Fibroblast of mammary gland (primary cell): ENCODE results near the gene PACRG.

Experiments used
- DNase-seq: peaks from one replicate; pipeline ENCODE4 v3.0.0-alpha.2; 2010; ENCODE audit warnings: low read depth
- H3K4me3 ChIP-seq: 2 replicates; pipeline ENCODE4 v1.5.1; 2011; ENCODE audit warnings: low read depth, mild to moderate bottlenecking, low read length, moderate library complexity; ENCODE audit not compliant: control insufficient read depth
- TF ChIP-seq, protein P1 (sequence below): conservative IDR thresholded peaks from 2 replicates; pipeline ENCODE4 v1.5.1; 2011; ENCODE audit warnings: low read depth, low read length, inconsistent platforms; ENCODE audit not compliant: control insufficient read depth, insufficient read depth

PACRG gene

GRCh38 chr6:163209005-163209404, 481.2 kb downstream of the PACRG start:
- no peak for DNase-seq
- TF ChIP-seq, protein P1, sequence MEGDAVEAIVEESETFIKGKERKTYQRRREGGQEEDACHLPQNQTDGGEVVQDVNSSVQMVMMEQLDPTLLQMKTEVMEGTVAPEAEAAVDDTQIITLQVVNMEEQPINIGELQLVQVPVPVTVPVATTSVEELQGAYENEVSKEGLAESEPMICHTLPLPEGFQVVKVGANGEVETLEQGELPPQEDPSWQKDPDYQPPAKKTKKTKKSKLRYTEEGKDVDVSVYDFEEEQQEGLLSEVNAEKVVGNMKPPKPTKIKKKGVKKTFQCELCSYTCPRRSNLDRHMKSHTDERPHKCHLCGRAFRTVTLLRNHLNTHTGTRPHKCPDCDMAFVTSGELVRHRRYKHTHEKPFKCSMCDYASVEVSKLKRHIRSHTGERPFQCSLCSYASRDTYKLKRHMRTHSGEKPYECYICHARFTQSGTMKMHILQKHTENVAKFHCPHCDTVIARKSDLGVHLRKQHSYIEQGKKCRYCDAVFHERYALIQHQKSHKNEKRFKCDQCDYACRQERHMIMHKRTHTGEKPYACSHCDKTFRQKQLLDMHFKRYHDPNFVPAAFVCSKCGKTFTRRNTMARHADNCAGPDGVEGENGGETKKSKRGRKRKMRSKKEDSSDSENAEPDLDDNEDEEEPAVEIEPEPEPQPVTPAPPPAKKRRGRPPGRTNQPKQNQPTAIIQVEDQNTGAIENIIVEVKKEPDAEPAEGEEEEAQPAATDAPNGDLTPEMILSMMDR = no peak
- no peak overlapping the region for H3K4me3 ChIP-seq

- no peak for DNase-seq
- TF ChIP-seq, protein P1 = no peak
Observed at GRCh38 chr6:163212123-163212522, 484.3 kb downstream of the PACRG start.

DNA sequence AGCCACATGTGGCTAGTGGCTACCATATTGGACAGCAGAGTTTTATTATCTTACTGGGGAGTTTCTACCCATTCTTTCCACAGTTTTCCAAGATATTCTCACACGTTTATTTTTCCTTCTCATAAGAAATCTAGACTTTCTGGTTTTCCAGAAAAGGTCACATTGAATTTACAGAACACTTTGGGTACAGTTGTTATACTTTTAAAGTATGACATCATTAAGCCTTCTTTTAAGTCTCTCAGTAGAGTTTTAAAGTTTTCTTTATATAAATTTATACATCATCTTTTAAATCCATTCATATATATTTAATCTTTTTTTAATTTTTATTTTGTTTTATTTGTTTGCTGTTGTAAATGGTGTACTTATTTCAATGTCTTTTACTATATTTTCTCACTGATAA, 486.5 kb downstream of the PACRG start:
- TF ChIP-seq, protein P1 = no peak
- no peak for DNase-seq
- no peak overlapping the region for H3K4me3 ChIP-seq

More at GRCh38 chr6:163212123-163212522, 484.3 kb downstream of the PACRG start:
- no peak overlapping the region for H3K4me3 ChIP-seq

DNA sequence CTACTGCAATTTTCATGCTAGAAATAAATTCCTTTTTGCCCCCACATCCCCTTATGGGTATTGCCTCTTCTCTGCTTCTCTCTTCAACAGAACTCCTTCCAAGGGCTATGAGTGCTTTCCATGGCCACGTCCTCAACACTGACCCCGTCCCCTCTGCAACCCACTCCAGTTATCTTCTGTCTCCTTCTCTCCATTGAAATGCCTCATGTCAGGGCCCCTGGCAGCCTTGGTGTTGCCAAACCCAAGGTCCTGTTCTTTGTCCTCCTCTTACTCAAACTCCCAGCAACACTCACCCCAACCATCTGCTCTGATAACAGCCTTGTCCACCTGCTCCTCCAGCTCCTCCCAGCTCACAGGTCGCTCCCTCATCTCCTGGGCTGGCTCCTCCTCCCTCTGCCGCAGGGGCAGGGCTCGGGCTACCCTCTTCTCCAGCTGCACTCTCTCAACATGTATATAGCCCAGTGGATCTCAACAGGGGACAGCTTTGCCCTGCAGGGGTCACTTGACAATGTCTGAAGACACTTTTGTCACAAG, 490.7 kb downstream of the PACRG start:
- no peak for DNase-seq
- no peak overlapping the region for H3K4me3 ChIP-seq
- TF ChIP-seq, protein P1 = no peak

- DNase-seq = no peak
- TF ChIP-seq, protein P1 = no peak
- no peak overlapping the region for H3K4me3 ChIP-seq
Observed at GRCh38 chr6:163226181-163226835, 498.5 kb downstream of the PACRG start.

DNA sequence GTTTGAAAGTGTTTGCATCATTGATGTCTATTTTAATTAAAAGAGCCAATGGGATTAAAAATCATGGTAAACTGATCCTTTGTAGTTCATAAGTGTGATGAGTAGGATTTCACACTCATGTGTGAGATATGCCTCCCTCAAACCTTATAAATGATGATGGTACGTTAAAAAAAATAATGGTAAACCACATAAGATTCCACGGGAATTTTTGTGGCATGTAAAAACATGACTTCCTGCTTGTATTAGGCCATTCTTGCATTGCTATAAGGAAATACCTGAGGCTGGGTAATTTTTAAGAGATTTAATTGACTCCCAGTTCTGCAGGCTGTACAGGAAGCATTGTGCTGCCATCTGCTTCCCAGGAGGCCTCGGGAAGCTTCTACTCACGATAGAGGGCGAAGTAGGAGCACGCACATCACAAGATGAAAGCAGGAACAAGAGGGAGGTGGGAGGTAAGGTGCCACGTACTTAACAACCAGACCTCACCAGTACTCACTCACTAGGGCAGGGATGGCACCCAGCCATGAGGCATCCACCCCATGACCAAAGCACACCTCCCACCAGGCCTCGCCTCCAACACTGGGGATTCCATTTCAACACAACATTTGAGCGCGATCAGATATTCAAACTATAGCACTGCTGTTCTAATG, 499.2 kb downstream of the PACRG start:
- DNase-seq = no peak
- TF ChIP-seq, protein P1 = no peak
- no peak overlapping the region for H3K4me3 ChIP-seq
